H1 (cell line): ENCODE data around the gene SMIM38. TPM values are rescaled to one million over a fixed set of nuclear protein-coding genes. Genes with fewer than 3 reads are reported as not detected.

ENCODE experiments used
- CTCF ChIA-PET: fragments of 300-600 bp; sonication (Branson Sonifier 250); formaldehyde crosslinking; loops from one replicate; lab custom pipeline; 2021; ENCODE audit not compliant: partially characterized antibody; lab: Charles Lee
- POLR2A ChIA-PET: fragments of 300-600 bp; sonication (Branson Sonifier 250); formaldehyde crosslinking; loops from one replicate; lab custom pipeline; 2021; ENCODE audit warnings: inconsistent platforms; ENCODE audit not compliant: partially characterized antibody; lab: Charles Lee
- DNase-seq, 2 experiments: peaks; one replicate each; pipeline versions ENCODE4 v3.0.0 to v3.0.0-alpha.2; 2010 to 2022; ENCODE audit warnings: low spot score in 2 of 2, low read depth in 1 of 2, mixed read lengths in 1 of 2
- FAIRE-seq: peaks from 2 replicates; lab custom pipeline; 2011; peaks lifted over from hg19 to GRCh38; lab: Jason Lieb, UNC
- H2AFZ ChIP-seq: 2 replicates; pipeline ENCODE4 v1.8.1; 2012; ENCODE audit warnings: low read length, inconsistent platforms
- H2AK5ac ChIP-seq: 2 replicates; pipeline ENCODE4 v1.6.1; 2013; ENCODE audit warnings: low read depth, low read length
- H2BK120ac ChIP-seq: replicated peaks from 2 replicates; pipeline ENCODE3; 2013; ENCODE audit warnings: low read depth, low read length, inconsistent platforms
- H2BK12ac ChIP-seq: 2 replicates; pipeline ENCODE4 v1.6.1; 2013; ENCODE audit warnings: low read depth, low read length
- H2BK15ac ChIP-seq: 2 replicates; pipeline ENCODE4 v1.6.1; 2013; ENCODE audit warnings: low read length
- H2BK20ac ChIP-seq: 2 replicates; pipeline ENCODE4 v1.6.1; 2013; ENCODE audit warnings: low read length
- H2BK5ac ChIP-seq: 2 replicates; pipeline ENCODE4 v1.6.1; 2013; ENCODE audit warnings: low read depth, low read length
- H3K14ac ChIP-seq: 2 replicates; pipeline ENCODE4 v1.6.1; 2013; ENCODE audit warnings: inconsistent platforms; ENCODE audit not compliant: insufficient read length
- H3K18ac ChIP-seq: 2 replicates; pipeline ENCODE4 v1.6.1; 2013; ENCODE audit warnings: low read length; ENCODE audit errors: extremely low read depth
- H3K23ac ChIP-seq: 2 replicates; pipeline ENCODE4 v1.6.1; 2013; ENCODE audit warnings: inconsistent platforms; ENCODE audit not compliant: insufficient read length
- H3K23me2 ChIP-seq: 2 replicates; pipeline ENCODE4 v1.6.1; 2013; ENCODE audit warnings: low read depth, low read length
- H3K27ac ChIP-seq: 2 replicates; pipeline ENCODE4 v1.6.1; 2011; ENCODE audit warnings: low read depth, low read length, inconsistent platforms
- H3K27me3 ChIP-seq, 4 experiments: replicated peaks in 1 of 4; 1 replicate in 1 of 4; 2 replicates in 3 of 4; pipeline versions ENCODE4 v1.6.1 to v1.8.1; 2011 to 2013; ENCODE audit warnings: low read length in 3 of 4, mild to moderate bottlenecking in 3 of 4, inconsistent platforms in 2 of 4, mixed read lengths in 2 of 4, moderate library complexity in 1 of 4; ENCODE audit not compliant: control insufficient read depth in 3 of 4, insufficient read depth in 3 of 4; ENCODE audit errors: extremely low read depth in 1 of 4
- H3K36me3 ChIP-seq, 4 experiments: 2 replicates each; pipeline versions ENCODE4 v1.6.1 to v1.8.1; 2011 to 2013; ENCODE audit warnings: mild to moderate bottlenecking in 4 of 4, low read length in 3 of 4, moderate library complexity in 2 of 4, control low read depth in 1 of 4, inconsistent platforms in 1 of 4; ENCODE audit not compliant: insufficient read depth in 4 of 4, control insufficient read depth in 2 of 4
- H3K4ac ChIP-seq: replicated peaks from 2 replicates; pipeline ENCODE3; 2013; ENCODE audit warnings: low read length, low read depth, mixed read lengths, inconsistent platforms; ENCODE audit not compliant: insufficient read length
- H3K4me1 ChIP-seq, 4 experiments: replicated peaks in 1 of 4; 1 replicate in 1 of 4; 2 replicates in 3 of 4; pipeline versions ENCODE4 v1.6.1 to v1.8.1; 2011 to 2013; ENCODE audit warnings: low read length in 3 of 4, inconsistent platforms in 2 of 4, mixed read lengths in 1 of 4; ENCODE audit not compliant: insufficient read depth in 4 of 4, control insufficient read depth in 3 of 4
- H3K4me2 ChIP-seq, 2 experiments: 2 replicates each; pipeline versions ENCODE4 v1.6.1 to v1.8.1; 2011 to 2013; ENCODE audit warnings: low read depth in 2 of 2, low read length in 2 of 2, control low read depth in 1 of 2, inconsistent platforms in 1 of 2, mild to moderate bottlenecking in 1 of 2; ENCODE audit not compliant: insufficient read depth in 1 of 2
- H3K4me3 ChIP-seq, 4 experiments: fragments of 200-600, 300-600 bp in 1 of 4; sonication (generic), shearing (Covaris generic), sonication (Bioruptor Twin) in 1 of 4; 2 replicates each; pipeline versions ENCODE4 v1.5.1 to v1.8.1; 2011 to 2016; ENCODE audit warnings: low read length in 4 of 4, low read depth in 3 of 4, control low read depth in 2 of 4, inconsistent platforms in 2 of 4, mild to moderate bottlenecking in 2 of 4, mixed read lengths in 1 of 4, moderate library complexity in 1 of 4; ENCODE audit not compliant: insufficient read depth in 2 of 4; ENCODE audit errors: extremely low read depth in 1 of 4
- H3K56ac ChIP-seq: replicated peaks from 2 replicates; pipeline ENCODE3; 2013; ENCODE audit warnings: low read depth, mild to moderate bottlenecking, mixed read lengths, low read length, inconsistent platforms; ENCODE audit not compliant: insufficient read length
- H3K79me1 ChIP-seq: 2 replicates; pipeline ENCODE4 v1.6.1; 2013; ENCODE audit warnings: low read depth, low read length, control low read depth
- H3K79me2 ChIP-seq, 2 experiments: 2 replicates each; pipeline versions ENCODE4 v1.6.1 to v1.8.1; 2012 to 2013; ENCODE audit warnings: low read length in 2 of 2, mild to moderate bottlenecking in 2 of 2, inconsistent platforms in 1 of 2; ENCODE audit not compliant: insufficient read depth in 2 of 2, control insufficient read depth in 1 of 2
- H3K9ac ChIP-seq, 4 experiments: replicated peaks in 1 of 4; 1 replicate in 1 of 4; 2 replicates in 3 of 4; pipeline versions ENCODE4 v1.6.1 to v1.8.1; 2011 to 2013; ENCODE audit warnings: low read depth in 3 of 4, low read length in 3 of 4, control low read depth in 2 of 4, mild to moderate bottlenecking in 2 of 4, moderate library complexity in 2 of 4, inconsistent platforms in 1 of 4; ENCODE audit errors: extremely low read depth in 1 of 4
- H3K9me3 ChIP-seq, 2 experiments: 2 replicates each; pipeline versions ENCODE4 v1.6.1 to v1.8.1; 2012 to 2013; ENCODE audit warnings: mild to moderate bottlenecking in 2 of 2, moderate library complexity in 2 of 2, control low read depth in 1 of 2, inconsistent platforms in 1 of 2, low read depth in 1 of 2, low read length in 1 of 2, mixed read lengths in 1 of 2; ENCODE audit not compliant: insufficient read depth in 2 of 2
- H4K20me1 ChIP-seq, 2 experiments: replicated peaks in 1 of 2; 2 replicates each; pipeline versions ENCODE3 to v1.8.1; 2011 to 2013; ENCODE audit warnings: inconsistent platforms in 2 of 2, low read length in 2 of 2, mild to moderate bottlenecking in 1 of 2; ENCODE audit not compliant: insufficient read depth in 2 of 2, control insufficient read depth in 1 of 2
- H4K5ac ChIP-seq: 2 replicates; pipeline ENCODE4 v1.6.1; 2013; ENCODE audit warnings: low read length, low read depth, mixed read lengths, inconsistent platforms; ENCODE audit not compliant: insufficient read length
- H4K8ac ChIP-seq: 2 replicates; pipeline ENCODE4 v1.8.0; 2013; ENCODE audit warnings: mild to moderate bottlenecking, moderate library complexity, low read length, inconsistent platforms; ENCODE audit not compliant: insufficient read depth; ENCODE audit errors: extremely low read depth
- H4K91ac ChIP-seq: replicated peaks from 2 replicates; pipeline ENCODE3; 2013; ENCODE audit warnings: low read length, mixed read lengths, inconsistent platforms; ENCODE audit not compliant: insufficient read length
- ATF2 ChIP-seq: IDR thresholded peaks from 2 replicates; pipeline ENCODE4 v1.6.1; 2012; ENCODE audit warnings: low read length, inconsistent platforms
- BRCA1 ChIP-seq: IDR thresholded peaks from 2 replicates; pipeline ENCODE4 v1.6.1; 2012; ENCODE audit warnings: low read depth, low read length, improper control_type of control experiment
- CHD2 ChIP-seq: IDR thresholded peaks from 2 replicates; pipeline ENCODE4 v1.6.1; 2012; ENCODE audit warnings: low read length, improper control_type of control experiment
- EP300 ChIP-seq, 2 experiments: IDR thresholded peaks; 1 replicate in 1 of 2; 2 replicates in 1 of 2; pipeline ENCODE4 v1.6.1; 2011 to 2012; ENCODE audit warnings: low read depth in 2 of 2, low read length in 2 of 2, mild to moderate bottlenecking in 2 of 2, borderline replicate concordance in 1 of 2, inconsistent platforms in 1 of 2, moderate library complexity in 1 of 2
- JUN ChIP-seq: IDR thresholded peaks from 2 replicates; pipeline ENCODE4 v1.6.1; 2011; ENCODE audit warnings: low read depth, mild to moderate bottlenecking, improper control_type of control experiment, low read length
- KDM5A ChIP-seq: fragments of 200-600 bp; IDR thresholded peaks from 2 replicates; pipeline ENCODE4 v1.7.1; 2012; ENCODE audit warnings: mild to moderate bottlenecking, low read length, inconsistent platforms, mixed read lengths
- POU5F1 ChIP-seq: IDR thresholded peaks from 2 replicates; pipeline ENCODE4 v1.6.1; 2011; ENCODE audit warnings: low read depth, mild to moderate bottlenecking, low read length, moderate library complexity
- SUZ12 ChIP-seq: fragments of 200-600 bp; sonication (generic); IDR thresholded peaks from 2 replicates; pipeline ENCODE4 v1.6.1; 2012; ENCODE audit warnings: mild to moderate bottlenecking, inconsistent platforms, low read length, moderate library complexity, mixed read lengths
- TCF12 ChIP-seq: IDR thresholded peaks from 2 replicates; pipeline ENCODE4 v1.6.1; 2011; ENCODE audit warnings: low read depth, mild to moderate bottlenecking, low read length
- USF2 ChIP-seq: IDR thresholded peaks from 2 replicates; pipeline ENCODE4 v1.6.1; 2011; ENCODE audit warnings: low read length, improper control_type of control experiment
- WGBS, 2 experiments: shearing (Covaris generic) in 1 of 2; methylation state at CpG; one replicate each; pipeline versions ENCODE4 v1.1.6 to v1.1.7; 2013 to 2015; ENCODE audit warnings: low lambda C conversion rate in 2 of 2, mixed read lengths in 2 of 2, inconsistent platforms in 1 of 2, low coverage in 1 of 2, missing lambda C conversion rate in 1 of 2; ENCODE audit not compliant: insufficient replicate concordance in 2 of 2, insufficient coverage in 1 of 2, insufficient read length in 1 of 2; ENCODE audit errors: extremely low coverage in 1 of 2, missing lambda C conversion rate in 1 of 2; 5-methylcytosine and 5-hydroxymethylcytosine counted together
- polyA plus RNA-seq, 7 experiments: library from polyadenylated mRNA; depleted of rRNA in 3 of 7; stranded (reverse) in 5 of 7; unstranded in 2 of 7; fragments of >200 nt in 5 of 7; fragments of 200-250 nt in 2 of 7; gene quantifications; 1 replicate in 5 of 7; 2 replicates in 1 of 7; 4 replicates in 1 of 7; pipeline versions ENCODE4 v1.2.1 to v1.2.3, GENCODE V29; 2011 to 2013; ENCODE audit warnings: missing spikeins in 2 of 7, mixed read lengths in 2 of 7
- total RNA-seq: library from RNA; stranded (reverse); fragmentation: NEBNext Ultra II Directional; extraction: Animal tissue kit (Norgen Biotek cat#: 25700); gene quantifications from 2 replicates; pipeline ENCODE4 v1.2.1, GENCODE V29; 2021

SMIM38 gene
- total and polyA plus RNA-seq, 2 of the 8 experiments (the other 6 are each of a cell fraction or from before 2014, with no cell fraction given) = 0.17 to 0.20 TPM

GRCh38 chr11:69202511-69203221 lies 46.9 kb downstream of the SMIM38 start:
- H3K4ac ChIP-seq = no peak overlapping the region
- H3K23me2 ChIP-seq = peaks cover 7% of the 10 kb centered on the region; the same call in 1 of the 2 replicates
- FAIRE-seq = no peak
- no peak overlapping the region for H3K4me2 ChIP-seq
- H4K20me1 ChIP-seq = no peaks in the 10 kb centered on the region
- TF ChIP-seq CHD2 (no peak), EP300 (IDR thresholded peaks at IDR 0.05; ENCODE audit: borderline replicate concordance in 1 of 2, low read depth in 2 of 2, low read length in 2 of 2) (no peak), BRCA1 (no peak), POU5F1 (no peak), USF2 (no peak), KDM5A (no peak), TCF12 (no peak), JUN (no peak), ATF2 (no peak), SUZ12 (no peak)
- TF ChIP-seq, all 59 proteins: peak for 0
- no peak overlapping the region for H4K5ac ChIP-seq
- no peak overlapping the region for H3K18ac ChIP-seq
- H3K27ac ChIP-seq = no peak overlapping the region
- H4K8ac ChIP-seq = no peak overlapping the region
- H3K79me1 ChIP-seq = no peaks in the 10 kb centered on the region
- CTCF ChIA-PET = interaction anchor here (0.6 to 1.6 kb wide), 4 partner anchors 10 to 467 kb away, joined by 3 to 6 read pairs (median 4); no protein-coding TSS in a partner anchor
- POLR2A ChIA-PET = interaction anchor here (1.1 kb wide), 1 partner anchor 436 kb away, joined by 4 read pairs; no protein-coding TSS in a partner anchor
- no peak overlapping the region for H3K14ac ChIP-seq
- no peaks in the 10 kb centered on the region for H3K36me3 ChIP-seq
- H3K27me3 ChIP-seq = no peaks in the 10 kb centered on the region; a peak in 1 of 7 replicates
- peaks cover 0 to 6% (median 2%) of the 10 kb centered on the region in 4 experiments; a peak in 3 of 7 replicates for H3K4me1 ChIP-seq
- no peak overlapping the region for H3K9ac ChIP-seq
- H2BK15ac ChIP-seq = no peak overlapping the region
- H3K23ac ChIP-seq = no peak overlapping the region
- H2BK12ac ChIP-seq = no peak overlapping the region
- H3K79me2 ChIP-seq = no peaks in the 10 kb centered on the region
- no peak overlapping the region for H2BK5ac ChIP-seq
- H3K9me3 ChIP-seq = no peaks in the 10 kb centered on the region
- H3K4me3 ChIP-seq = no peak overlapping the region
- H2AK5ac ChIP-seq = no peak overlapping the region
- no peak overlapping the region for H2BK20ac ChIP-seq
- H2AFZ ChIP-seq = no peak overlapping the region
- DNase-seq = no peak
- H4K91ac ChIP-seq = no peak overlapping the region
- no peak overlapping the region for H2BK120ac ChIP-seq
- H3K56ac ChIP-seq = no peak overlapping the region
- 82% methylated on average over 25 of the region's 25 CpGs; no CpG with 5 or more reads in 1 of the 2 experiments for WGBS, 2 experiments
